D721Med (cell line): Measurements from ENCODE around the gene KCMF1.

Experiments
- DNase-seq: peaks from one replicate; pipeline ENCODE4 v3.0.0; 2011; ENCODE audit warnings: low spot score; ENCODE audit not compliant: insufficient read length
- FAIRE-seq: peaks from 2 replicates; lab custom pipeline; 2011; peaks lifted over from hg19 to GRCh38; lab: Jason Lieb, UNC
- CTCF ChIP-seq: IDR thresholded peaks from 2 replicates; pipeline ENCODE4 v1.5.1; 2012; ENCODE audit warnings: mild to moderate bottlenecking, control low read depth; ENCODE audit not compliant: insufficient read depth; ENCODE audit errors: missing control alignments

The KCMF1 gene

DNA sequence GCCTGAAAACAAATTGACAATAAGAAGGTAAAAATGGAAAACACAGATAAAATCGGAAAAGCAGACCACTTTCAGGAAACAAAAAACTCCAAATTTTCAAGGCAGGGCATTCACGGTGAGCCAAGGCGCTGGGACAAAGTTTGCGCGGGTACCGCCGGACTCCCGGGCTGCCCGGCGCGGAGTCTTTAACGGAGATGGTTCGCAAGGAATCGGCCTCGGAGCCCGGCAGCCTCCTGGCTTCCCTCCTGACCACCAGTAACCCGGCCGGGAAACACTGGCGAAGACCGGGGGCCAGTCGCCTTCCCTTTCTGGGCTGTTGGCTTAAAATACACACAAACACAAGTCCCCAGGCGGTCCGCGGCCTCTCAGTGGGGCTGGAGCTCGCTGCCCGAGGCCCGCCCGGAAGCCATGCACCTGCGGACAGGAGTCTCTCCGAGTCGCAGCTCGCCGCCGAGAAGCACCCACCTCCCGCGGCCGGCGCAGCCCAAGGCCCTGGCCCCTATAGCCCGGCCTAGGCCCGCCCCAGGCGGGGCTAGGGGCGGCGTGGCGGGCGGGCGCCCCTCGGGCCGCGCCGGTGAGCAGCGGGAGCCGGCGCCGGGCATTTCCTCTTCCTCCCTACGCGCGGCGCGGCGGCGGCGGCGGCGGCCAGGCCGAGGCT, 622 bp upstream of the KCMF1 start:
- DNase-seq (peak; percentile 28), FAIRE-seq (no peak)
- TF ChIP-seq CTCF: no peak

DNA sequence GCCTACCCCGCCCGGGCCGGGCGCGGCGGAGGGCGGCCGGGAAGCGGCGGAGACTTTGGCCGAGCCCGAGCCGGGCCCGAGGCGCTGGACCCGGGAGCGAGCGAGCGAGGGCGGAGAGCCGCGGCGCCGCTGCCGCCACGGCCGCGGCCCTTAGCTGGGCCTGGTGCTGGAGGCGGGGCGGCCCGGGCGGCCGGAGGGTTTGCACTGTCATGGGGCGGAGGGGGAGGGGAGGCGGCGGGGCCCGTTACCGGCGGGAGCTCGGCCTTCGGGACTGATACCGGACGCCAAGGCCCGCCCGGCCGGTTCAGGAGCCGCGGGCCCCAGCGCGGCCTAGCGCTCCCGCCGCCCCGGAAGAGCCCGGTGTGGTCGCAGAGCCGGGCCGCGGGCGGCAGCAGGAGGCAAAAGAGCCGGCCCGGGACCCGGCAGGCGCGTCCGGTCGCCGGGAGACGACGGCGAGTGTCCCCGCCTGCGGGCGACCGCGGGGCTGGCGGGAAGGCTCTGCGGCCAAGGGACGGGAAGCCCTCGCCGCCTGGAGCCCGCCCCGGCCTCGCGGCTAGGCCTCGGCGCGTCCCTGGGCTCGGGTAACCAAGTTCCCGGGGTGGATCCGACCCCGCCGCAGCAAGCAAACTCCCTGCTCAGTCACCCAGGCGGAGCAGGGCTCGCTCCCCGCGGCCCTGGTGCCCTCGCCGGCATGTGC, 697 bp downstream of the KCMF1 start:
- DNase-seq: no peak
- TF ChIP-seq CTCF: no peak
- no peak for FAIRE-seq

DNA sequence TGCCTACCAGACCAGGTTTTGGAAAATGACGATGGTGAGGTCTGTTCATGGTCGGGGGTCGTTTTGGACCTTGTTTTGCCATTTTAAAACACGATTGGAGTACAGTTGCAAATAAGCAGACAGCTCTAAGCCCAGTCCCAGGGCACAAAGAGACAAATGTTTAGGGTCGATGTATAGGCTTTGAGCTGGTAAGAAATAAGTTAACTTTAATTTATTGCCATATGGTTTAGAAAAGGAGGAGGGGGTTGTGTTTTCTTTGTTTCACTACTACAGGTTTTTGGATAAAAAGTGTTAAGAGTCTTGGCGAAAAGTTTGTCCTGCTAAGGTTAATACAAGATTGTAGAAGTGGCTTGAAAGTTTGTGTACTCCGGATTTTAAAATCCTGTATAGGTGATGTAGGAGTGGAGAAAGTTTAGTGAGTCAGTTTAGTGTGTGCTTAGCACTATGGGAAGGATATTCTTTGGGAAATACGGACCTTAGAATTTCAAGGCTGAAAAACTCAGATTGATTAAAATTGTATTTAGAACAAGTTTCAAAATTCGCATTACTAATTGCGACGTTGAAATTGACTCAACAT, 1.3 kb downstream of the KCMF1 start:
- FAIRE-seq: no peak
- no peak for DNase-seq
- TF ChIP-seq CTCF: no peak

GRCh38 chr2:84972932-84973331, 2.0 kb downstream of the KCMF1 start:
- FAIRE-seq: no peak
- no peak for DNase-seq
- no peak for TF ChIP-seq CTCF

DNA sequence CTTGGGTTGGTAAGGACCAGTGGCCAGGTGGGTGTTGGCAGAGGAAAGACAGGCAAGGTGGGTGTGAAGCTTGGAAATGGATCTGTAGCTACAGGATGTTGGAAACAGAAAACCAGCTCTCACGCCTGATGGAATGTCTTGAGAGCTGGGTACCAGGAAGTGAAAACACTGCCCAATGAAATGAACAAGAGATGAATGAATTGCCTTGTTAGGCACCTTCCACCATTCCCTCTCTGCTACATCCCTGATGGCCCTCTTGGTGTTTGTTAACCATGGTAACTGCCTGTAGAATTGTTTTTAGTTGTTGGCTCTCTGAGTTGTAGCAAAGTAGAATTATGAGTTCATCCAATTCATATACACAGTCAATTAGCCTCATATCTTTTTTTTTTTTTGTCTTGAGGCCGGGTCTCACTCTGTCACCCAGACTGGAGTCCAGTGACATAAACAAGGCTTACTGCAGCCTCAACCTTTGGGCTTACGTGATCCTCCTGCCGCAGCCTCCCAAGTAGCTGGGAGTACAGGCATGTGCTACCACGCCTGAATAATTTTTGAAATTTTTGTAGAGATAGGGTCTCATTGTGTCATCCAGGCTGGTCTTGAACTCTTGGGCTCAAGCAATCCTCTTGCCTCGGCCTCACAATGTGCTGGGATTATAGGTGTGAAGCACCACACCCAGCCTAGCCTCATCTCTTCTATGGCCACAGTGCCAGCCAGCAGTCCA, 9.5 kb downstream of the KCMF1 start:
- no peak for DNase-seq
- no peak for FAIRE-seq
- no peak for TF ChIP-seq CTCF

DNA sequence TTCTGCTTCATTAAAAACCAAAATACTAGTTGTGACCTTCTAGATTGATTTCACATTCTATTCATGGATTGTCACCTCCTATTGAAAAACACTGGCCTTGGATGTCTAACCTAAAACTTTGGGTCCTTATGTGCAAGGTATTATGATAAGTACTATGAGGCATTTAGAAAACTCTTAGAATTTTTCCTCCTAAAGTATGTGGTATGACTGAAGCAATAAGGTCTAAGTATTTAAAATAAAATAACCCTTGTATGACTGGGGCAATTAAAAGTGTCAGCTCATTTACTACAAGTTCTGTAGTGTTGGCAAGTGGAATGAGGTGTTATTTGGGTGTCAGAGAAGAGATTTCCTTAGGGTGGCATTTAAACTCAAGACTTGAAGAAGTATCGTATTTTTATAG, 15.1 kb downstream of the KCMF1 start:
- TF ChIP-seq CTCF: no peak
- DNase-seq (no peak), FAIRE-seq (no peak)

DNA sequence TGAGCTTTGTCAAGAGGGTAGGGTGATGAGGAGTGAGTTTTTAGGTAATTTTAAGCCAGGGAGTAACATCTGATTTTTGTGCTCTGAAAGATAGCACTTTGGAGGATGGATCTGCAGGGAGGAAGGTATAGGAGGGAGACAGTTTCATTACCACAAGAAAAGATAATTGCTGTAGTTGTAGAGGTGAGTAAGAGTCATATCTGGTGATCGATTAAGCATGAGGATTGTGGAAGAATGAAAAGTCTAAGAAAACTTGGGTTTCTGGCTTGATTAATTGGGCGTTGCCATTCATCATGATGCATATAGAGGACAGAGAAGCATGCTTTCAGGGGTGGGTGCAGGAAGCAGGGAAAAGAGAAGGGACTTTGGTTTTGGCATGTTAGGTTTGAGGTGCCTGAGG, 18.5 kb downstream of the KCMF1 start:
- DNase-seq (no peak), FAIRE-seq (no peak)
- no peak for TF ChIP-seq CTCF
